Measurements from ENCODE around the gene IVD.

GRCh38 chr15:40386480-40386879, 19.1 kb upstream of the IVD start:
- TF ChIP-seq CTCF (IDR thresholded peaks at IDR 0.05 in 8 of 11, conservative IDR thresholded peaks at IDR 0.05 in 3 of 11) (no peak), POLR2A (IDR thresholded peaks at IDR 0.05) (no peak)

Data from spleen (tissue), 7 donors.